ENCODE measurements around the gene B4GALT7. TPM values are rescaled to one million over a fixed set of nuclear protein-coding genes. Genes with fewer than 3 reads are reported as not detected.

Gene B4GALT7
- total RNA-seq, 3 donors from 2014 or later, result 21.4 to 27.5 (median 22.6) TPM

- H3K4me3 ChIP-seq, result no peak overlapping the region
- intact Hi-C loops (cut with DNase I; ENCODE audit: low total_unique reads), result no loop called here
- no peaks in the 10 kb centered on the region for H3K9me3 ChIP-seq
- peaks cover 0 to 4% of the 10 kb centered on the region in 2 donors for H3K4me1 ChIP-seq
- H3K27me3 ChIP-seq, result no peaks in the 10 kb centered on the region
- H3K27ac ChIP-seq, result no peak overlapping the region
- no peaks in the 10 kb centered on the region for H3K36me3 ChIP-seq
- TF ChIP-seq POLR2AphosphoS5 (IDR thresholded peaks at IDR 0.05) (no peak), CTCF (IDR thresholded peaks at IDR 0.05) (no peak), POLR2A (IDR thresholded peaks at IDR 0.05) (no peak)
- DNase-seq (ENCODE audit: low spot score in 2 of 2), result no peak
These were observed 3.7 kb downstream of the B4GALT7 start for GRCh38 chr5:177603631-177604030.

- no peaks in the 10 kb centered on the region for H3K27me3 ChIP-seq
These were observed 4.2 kb downstream of the B4GALT7 start for GRCh38 chr5:177604116-177604521.

GRCh38 chr5:177604656-177605055, 4.7 kb downstream of the B4GALT7 start:
- intact Hi-C loops (cut with DNase I; ENCODE audit: low total_unique reads), result no loop called here

More at GRCh38 chr5:177604116-177604521, 4.2 kb downstream of the B4GALT7 start:
- Histone ChIP-seq H3K27ac (no peak overlapping the region), H3K9me3 (no peaks in the 10 kb centered on the region), H3K4me3 (no peak overlapping the region), H3K36me3 (no peaks in the 10 kb centered on the region), H3K4me1 (peaks cover 0 to 4% of the 10 kb centered on the region in 2 donors)
- intact Hi-C loops (cut with DNase I; ENCODE audit: low total_unique reads), result no loop called here
- no peak for DNase-seq (ENCODE audit: low spot score in 2 of 2)
- no peak for TF ChIP-seq POLR2A (IDR thresholded peaks at IDR 0.05)
- no peak for TF ChIP-seq POLR2AphosphoS5 (IDR thresholded peaks at IDR 0.05)
- no peak for TF ChIP-seq CTCF (IDR thresholded peaks at IDR 0.05)

GRCh38 chr5:177605078-177605477, 5.1 kb downstream of the B4GALT7 start:
- no peak overlapping the region for H3K4me3 ChIP-seq
- no peak overlapping the region for H3K27ac ChIP-seq
- TF ChIP-seq POLR2A (IDR thresholded peaks at IDR 0.05), result no peak
- no peak for TF ChIP-seq POLR2AphosphoS5 (IDR thresholded peaks at IDR 0.05)
- no peak for TF ChIP-seq CTCF (IDR thresholded peaks at IDR 0.05)
- DNase-seq (ENCODE audit: low spot score in 2 of 2), result no peak
- no peaks in the 10 kb centered on the region for H3K27me3 ChIP-seq
- intact Hi-C loops (cut with DNase I; ENCODE audit: low total_unique reads), result no loop called here
- no peaks in the 10 kb centered on the region for H3K9me3 ChIP-seq
- H3K4me1 ChIP-seq, result peaks cover 0 to 4% of the 10 kb centered on the region in 2 donors
- H3K36me3 ChIP-seq, result no peaks in the 10 kb centered on the region

More at GRCh38 chr5:177604656-177605055, 4.7 kb downstream of the B4GALT7 start:
- Histone ChIP-seq H3K9me3 (no peaks in the 10 kb centered on the region), H3K27ac (no peak overlapping the region), H3K4me1 (peaks cover 0 to 4% of the 10 kb centered on the region in 2 donors), H3K27me3 (no peaks in the 10 kb centered on the region), H3K36me3 (no peaks in the 10 kb centered on the region), H3K4me3 (no peak overlapping the region)
- no peak for TF ChIP-seq POLR2AphosphoS5 (IDR thresholded peaks at IDR 0.05)
- TF ChIP-seq CTCF (IDR thresholded peaks at IDR 0.05), result no peak
- no peak for TF ChIP-seq POLR2A (IDR thresholded peaks at IDR 0.05)
- DNase-seq (ENCODE audit: low spot score in 2 of 2), result no peak

GRCh38 chr5:177605667-177606066, 5.7 kb downstream of the B4GALT7 start:
- no peak overlapping the region for H3K27ac ChIP-seq
- intact Hi-C loops (cut with DNase I; ENCODE audit: low total_unique reads), result no loop called here

More at GRCh38 chr5:177605667-177606066, 5.7 kb downstream of the B4GALT7 start:
- Histone ChIP-seq H3K4me1 (peaks cover 0 to 3% of the 10 kb centered on the region in 2 donors), H3K27me3 (no peaks in the 10 kb centered on the region), H3K9me3 (no peaks in the 10 kb centered on the region), H3K36me3 (no peaks in the 10 kb centered on the region), H3K4me3 (no peak overlapping the region)
- TF ChIP-seq CTCF (IDR thresholded peaks at IDR 0.05) (no peak), POLR2A (IDR thresholded peaks at IDR 0.05) (no peak), POLR2AphosphoS5 (IDR thresholded peaks at IDR 0.05) (no peak)
- no peak for DNase-seq (ENCODE audit: low spot score in 2 of 2)
